Activated CD4-positive, CD25-positive, alpha-beta regulatory T cell treated with anti-CD3 and anti-CD28 coated beads, Interleukin-2, amount 50 U/mL, for 72 hours (primary cell): ENCODE data around the gene TBKBP1.
"Not testable (repeated sequence)": the region's sequence is repeated elsewhere in the genome, so short reads cannot be mapped to it uniquely, and the experiment has no call there.

Experiments used
- DNase-seq: peaks from one replicate; pipeline ENCODE4 v3.0.0; 2021

The TBKBP1 gene

GRCh38 chr17:47735139-47735464, 41.1 kb downstream of the TBKBP1 start:
- no peak for DNase-seq

- no peak for DNase-seq
These were observed 41.6 kb downstream of the TBKBP1 start for GRCh38 chr17:47735536-47736011.

- no peak for DNase-seq
These were observed 42.8 kb downstream of the TBKBP1 start for GRCh38 chr17:47736501-47737495.

GRCh38 chr17:47738178-47738577, 44.2 kb downstream of the TBKBP1 start:
- no peak for DNase-seq

GRCh38 chr17:47739150-47739549, 45.2 kb downstream of the TBKBP1 start:
- DNase-seq: no peak

GRCh38 chr17:47739945-47740344, 46.0 kb downstream of the TBKBP1 start:
- not testable (repeated sequence) for DNase-seq

- DNase-seq: no peak
These were observed 47.3 kb downstream of the TBKBP1 start for GRCh38 chr17:47741109-47741792.

- no peak for DNase-seq
These were observed 47.8 kb downstream of the TBKBP1 start for GRCh38 chr17:47741793-47742145.

GRCh38 chr17:47742319-47743181, 48.6 kb downstream of the TBKBP1 start:
- DNase-seq: peak; percentile 52

GRCh38 chr17:47744168-47745036, 50.4 kb downstream of the TBKBP1 start:
- DNase-seq: no peak

GRCh38 chr17:47745037-47745380, 51.0 kb downstream of the TBKBP1 start:
- no peak for DNase-seq

- no peak for DNase-seq
These were observed 57.5 kb downstream of the TBKBP1 start for GRCh38 chr17:47751471-47751870.

GRCh38 chr17:47757386-47757785, 63.4 kb downstream of the TBKBP1 start:
- DNase-seq: no peak

GRCh38 chr17:47760409-47761140, 66.6 kb downstream of the TBKBP1 start:
- no peak for DNase-seq
